ENCODE measurements around the gene MUC4.

DNA sequence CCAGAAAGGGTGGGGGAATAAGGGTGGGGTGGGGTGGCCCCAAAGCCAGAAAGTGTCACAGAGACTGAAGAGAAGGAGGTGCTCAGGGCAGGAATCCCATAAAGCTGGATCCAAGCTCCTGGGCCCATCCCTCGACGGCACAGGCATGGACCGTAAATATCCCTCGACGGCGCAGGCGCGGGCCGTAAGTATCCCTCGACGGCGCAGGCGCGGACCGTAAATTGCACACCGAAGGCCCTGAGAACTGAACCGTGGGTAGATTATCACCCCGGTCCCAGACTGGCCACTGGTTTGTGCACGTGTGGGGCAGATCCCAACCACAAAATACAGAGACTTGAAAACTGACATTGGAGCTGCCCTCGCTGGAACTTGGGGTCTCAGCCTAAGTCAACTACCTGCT, 41.3 kb upstream of the MUC4 start:
- TF ChIP-seq CTCF (IDR thresholded peaks at IDR 0.05; ENCODE audit: insufficient read depth, low read length, poor library complexity, severe bottlenecking) (no peak), EZH2phosphoT487 (conservative IDR thresholded peaks at IDR 0.05; ENCODE audit: low read length) (no peak)

All from SU-DHL-6 (cell line).